ENCODE measurements around the gene RNF167.

Gene RNF167

DNA sequence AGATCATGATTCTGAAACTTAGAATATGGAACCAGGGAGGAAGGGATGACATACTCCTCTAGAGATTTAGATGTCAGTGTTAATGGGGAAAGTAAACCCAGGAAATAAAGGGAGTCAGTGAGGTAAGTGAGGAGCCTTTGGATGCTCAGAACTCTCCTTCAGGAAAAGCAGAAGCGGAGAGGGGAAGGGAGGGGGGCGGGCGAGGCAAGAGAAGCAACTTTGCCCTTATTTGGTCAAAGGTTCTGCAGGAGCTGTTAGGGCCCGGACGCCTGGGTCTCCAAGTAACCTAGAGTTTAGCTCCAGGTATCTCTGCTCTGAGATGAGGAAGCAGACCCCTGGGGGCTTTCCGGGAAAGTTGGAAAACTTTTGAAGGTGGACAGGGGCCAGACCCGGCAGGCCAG, 6.9 kb downstream of the RNF167 start:
- TF ChIP-seq EZH2phosphoT487 (IDR thresholded peaks at IDR 0.05; ENCODE audit: borderline replicate concordance) (no peak), CTCF (conservative IDR thresholded peaks at IDR 0.05; ENCODE audit: low read length) (no peak)
- Histone ChIP-seq H2AFZ (ENCODE audit: low read length) (no peak overlapping the region), H3K79me2 (ENCODE audit: insufficient read depth, low read length) (peaks cover 82% of the 10 kb centered on the region), H3K9ac (ENCODE audit: low read depth, low read length, poor library complexity, severe bottlenecking) (peak overlapping the region; percentile 99), H3K9me3 (ENCODE audit: insufficient read depth, low read depth, low read length) (no peaks in the 10 kb centered on the region), H3K36me3 (ENCODE audit: insufficient read depth, low read length) (peaks cover 47% of the 10 kb centered on the region), H3K9me2 (replicated peaks; ENCODE audit: low read depth, low read length) (no peaks in the 10 kb centered on the region), H3K4me2 (ENCODE audit: low read depth, low read length, poor library complexity, severe bottlenecking) (peak overlapping the region; percentile 96), H3F3A (ENCODE audit: low read depth) (peaks cover 44% of the 10 kb centered on the region), H3K4me3 (ENCODE audit: low read length, poor library complexity, severe bottlenecking) (peak overlapping the region; percentile 90), H3K4me1 (ENCODE audit: insufficient read depth, low read length, poor library complexity, severe bottlenecking) (peaks cover 57% of the 10 kb centered on the region), H3K27me3 (ENCODE audit: insufficient read depth, low read length, poor library complexity, severe bottlenecking) (peaks cover 14% of the 10 kb centered on the region), H4K20me1 (ENCODE audit: insufficient read depth, low read length, poor library complexity, severe bottlenecking) (peaks cover 60% of the 10 kb centered on the region)

- no peak overlapping the region for H2AFZ ChIP-seq (ENCODE audit: low read length)
- peaks cover 44% of the 10 kb centered on the region for H3F3A ChIP-seq (ENCODE audit: low read depth)
- peaks cover 14% of the 10 kb centered on the region for H3K27me3 ChIP-seq (ENCODE audit: insufficient read depth, low read length, poor library complexity, severe bottlenecking)
- no peaks in the 10 kb centered on the region for H3K9me2 ChIP-seq (replicated peaks; ENCODE audit: low read depth, low read length)
- no peak for TF ChIP-seq EZH2phosphoT487 (IDR thresholded peaks at IDR 0.05; ENCODE audit: borderline replicate concordance)
- no peak for TF ChIP-seq CTCF (conservative IDR thresholded peaks at IDR 0.05; ENCODE audit: low read length)
- no peaks in the 10 kb centered on the region for H3K9me3 ChIP-seq (ENCODE audit: insufficient read depth, low read depth, low read length)
- peaks cover 42% of the 10 kb centered on the region for H3K36me3 ChIP-seq (ENCODE audit: insufficient read depth, low read length)
- H3K4me2 ChIP-seq (ENCODE audit: low read depth, low read length, poor library complexity, severe bottlenecking), result peak overlapping the region; percentile 96
- peaks cover 51% of the 10 kb centered on the region for H3K4me1 ChIP-seq (ENCODE audit: insufficient read depth, low read length, poor library complexity, severe bottlenecking)
- peak overlapping the region; percentile 90 for H3K4me3 ChIP-seq (ENCODE audit: low read length, poor library complexity, severe bottlenecking)
- peaks cover 76% of the 10 kb centered on the region for H3K79me2 ChIP-seq (ENCODE audit: insufficient read depth, low read length)
- peak overlapping the region; percentile 99 for H3K9ac ChIP-seq (ENCODE audit: low read depth, low read length, poor library complexity, severe bottlenecking)
- peaks cover 54% of the 10 kb centered on the region for H4K20me1 ChIP-seq (ENCODE audit: insufficient read depth, low read length, poor library complexity, severe bottlenecking)
Measured at GRCh38 chr17:4947411-4948165, 7.5 kb downstream of the RNF167 start.

- H3K4me3 ChIP-seq (ENCODE audit: low read length, poor library complexity, severe bottlenecking), result peak within 1 kb of the TSS; percentile 90
- H3K36me3 ChIP-seq (ENCODE audit: insufficient read depth, low read length), result peaks cover 34% of the 10 kb centered on the region
- peak within 1 kb of the TSS; percentile 99 for H3K9ac ChIP-seq (ENCODE audit: low read depth, low read length, poor library complexity, severe bottlenecking)
- peak within 1 kb of the TSS; percentile 84 for H2AFZ ChIP-seq (ENCODE audit: low read length)
- H3K4me2 ChIP-seq (ENCODE audit: low read depth, low read length, poor library complexity, severe bottlenecking), result peak within 1 kb of the TSS; percentile 91
- H3K4me1 ChIP-seq (ENCODE audit: insufficient read depth, low read length, poor library complexity, severe bottlenecking), result peaks cover 43% of the 10 kb centered on the region
- H3F3A ChIP-seq (ENCODE audit: low read depth), result peaks cover 43% of the 10 kb centered on the region
- H3K9me3 ChIP-seq (ENCODE audit: insufficient read depth, low read depth, low read length), result no peaks in the 10 kb centered on the region
- TF ChIP-seq EZH2phosphoT487 (IDR thresholded peaks at IDR 0.05; ENCODE audit: borderline replicate concordance) (no peak), CTCF (conservative IDR thresholded peaks at IDR 0.05; ENCODE audit: low read length) (no peak)
- H3K9me2 ChIP-seq (replicated peaks; ENCODE audit: low read depth, low read length), result no peaks in the 10 kb centered on the region
- H3K79me2 ChIP-seq (ENCODE audit: insufficient read depth, low read length), result peaks cover 69% of the 10 kb centered on the region
- peaks cover 14% of the 10 kb centered on the region for H3K27me3 ChIP-seq (ENCODE audit: insufficient read depth, low read length, poor library complexity, severe bottlenecking)
- peaks cover 46% of the 10 kb centered on the region for H4K20me1 ChIP-seq (ENCODE audit: insufficient read depth, low read length, poor library complexity, severe bottlenecking)
Measured at GRCh38 chr17:4948166-4948930, 8.3 kb downstream of the RNF167 start, which contains the start of gene PFN1. TSS of gene PFN1 (minus strand) at chr17:4948530. CDS start at chr17:4948394, 136 bp downstream.

All from Loucy (cell line).